ENCODE data around the gene DRAM1. TPM values are rescaled to one million over a fixed set of nuclear protein-coding genes. Genes with fewer than 3 reads are reported as not detected.

The DRAM1 gene
- total RNA-seq, 4 donors from 2014 or later = 1.4 to 15.0 (median 6.0) TPM

DNA sequence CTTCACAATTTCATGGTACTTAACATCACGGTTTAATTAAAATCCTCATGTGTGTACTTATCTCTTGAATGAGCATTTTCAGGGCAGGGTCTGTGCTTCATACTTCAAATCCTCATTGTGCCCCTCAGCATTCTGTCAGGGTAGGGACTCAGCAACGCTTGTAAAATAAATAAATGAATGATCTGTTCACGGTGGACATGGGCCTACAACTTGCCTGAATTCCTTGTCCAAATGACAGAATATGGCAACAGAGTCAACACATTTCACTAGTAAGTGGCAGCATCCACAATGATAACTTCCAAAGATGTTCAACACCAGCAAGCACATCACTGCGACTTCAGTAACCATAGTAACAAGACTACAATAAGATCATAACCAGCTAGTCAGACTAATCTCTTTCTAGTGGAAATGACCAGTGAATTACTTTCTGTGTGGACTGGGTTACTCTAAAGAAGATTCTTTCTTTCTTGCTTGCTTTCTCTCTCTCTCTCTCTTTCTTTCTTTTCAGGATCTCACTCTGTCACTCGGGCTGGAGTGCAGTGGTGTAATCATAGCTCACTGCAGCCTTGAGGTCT is 32.2 kb upstream of the DRAM1 start:
- Histone ChIP-seq H3K27me3 (no peaks in the 10 kb centered on the region), H3K4me1 (no peaks in the 10 kb centered on the region), H3K27ac (no peak overlapping the region), H3K4me3 (no peak overlapping the region), H3K9me3 (no peaks in the 10 kb centered on the region), H3K36me3 (no peaks in the 10 kb centered on the region)
- 65 to 76% methylated on average over 5 of the region's 5 CpGs for WGBS, 2 donors
- TF ChIP-seq POLR2A (IDR thresholded peaks at IDR 0.05) = no peak
- TF ChIP-seq, protein P1, sequence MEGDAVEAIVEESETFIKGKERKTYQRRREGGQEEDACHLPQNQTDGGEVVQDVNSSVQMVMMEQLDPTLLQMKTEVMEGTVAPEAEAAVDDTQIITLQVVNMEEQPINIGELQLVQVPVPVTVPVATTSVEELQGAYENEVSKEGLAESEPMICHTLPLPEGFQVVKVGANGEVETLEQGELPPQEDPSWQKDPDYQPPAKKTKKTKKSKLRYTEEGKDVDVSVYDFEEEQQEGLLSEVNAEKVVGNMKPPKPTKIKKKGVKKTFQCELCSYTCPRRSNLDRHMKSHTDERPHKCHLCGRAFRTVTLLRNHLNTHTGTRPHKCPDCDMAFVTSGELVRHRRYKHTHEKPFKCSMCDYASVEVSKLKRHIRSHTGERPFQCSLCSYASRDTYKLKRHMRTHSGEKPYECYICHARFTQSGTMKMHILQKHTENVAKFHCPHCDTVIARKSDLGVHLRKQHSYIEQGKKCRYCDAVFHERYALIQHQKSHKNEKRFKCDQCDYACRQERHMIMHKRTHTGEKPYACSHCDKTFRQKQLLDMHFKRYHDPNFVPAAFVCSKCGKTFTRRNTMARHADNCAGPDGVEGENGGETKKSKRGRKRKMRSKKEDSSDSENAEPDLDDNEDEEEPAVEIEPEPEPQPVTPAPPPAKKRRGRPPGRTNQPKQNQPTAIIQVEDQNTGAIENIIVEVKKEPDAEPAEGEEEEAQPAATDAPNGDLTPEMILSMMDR (IDR thresholded peaks at IDR 0.05) = no peak
- intact Hi-C loops (cut with DNase I) = no loop called here
- DNase-seq = no peak

DNA sequence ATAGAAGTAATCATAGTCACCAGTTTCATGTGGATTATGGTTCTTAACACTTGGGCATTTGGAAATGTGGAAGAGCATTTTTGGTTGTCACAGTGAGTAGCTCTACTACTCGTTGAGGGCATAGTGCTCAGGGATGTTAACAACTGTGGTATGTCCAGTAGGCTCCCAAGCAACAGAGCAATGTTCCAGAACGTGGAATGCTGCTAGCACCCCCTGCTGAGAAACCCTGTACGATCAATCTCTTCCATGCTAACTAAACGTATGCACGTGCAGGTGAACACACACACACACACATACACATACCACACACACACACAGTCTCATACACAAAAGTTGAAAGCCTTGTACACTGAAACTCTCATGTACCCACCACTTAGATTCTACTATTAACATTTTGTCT is 30.1 kb upstream of the DRAM1 start:
- Histone ChIP-seq H3K27ac (no peak overlapping the region), H3K36me3 (no peaks in the 10 kb centered on the region), H3K27me3 (no peaks in the 10 kb centered on the region), H3K4me1 (no peaks in the 10 kb centered on the region), H3K9me3 (no peaks in the 10 kb centered on the region), H3K4me3 (no peak overlapping the region)
- TF ChIP-seq POLR2A (IDR thresholded peaks at IDR 0.05) = no peak
- TF ChIP-seq, protein P1 (IDR thresholded peaks at IDR 0.05) = no peak
- intact Hi-C loops (cut with DNase I) = no loop called here
- no peak for DNase-seq
- WGBS, 2 donors = 71 to 80% methylated on average over 5 of the region's 5 CpGs

DNA sequence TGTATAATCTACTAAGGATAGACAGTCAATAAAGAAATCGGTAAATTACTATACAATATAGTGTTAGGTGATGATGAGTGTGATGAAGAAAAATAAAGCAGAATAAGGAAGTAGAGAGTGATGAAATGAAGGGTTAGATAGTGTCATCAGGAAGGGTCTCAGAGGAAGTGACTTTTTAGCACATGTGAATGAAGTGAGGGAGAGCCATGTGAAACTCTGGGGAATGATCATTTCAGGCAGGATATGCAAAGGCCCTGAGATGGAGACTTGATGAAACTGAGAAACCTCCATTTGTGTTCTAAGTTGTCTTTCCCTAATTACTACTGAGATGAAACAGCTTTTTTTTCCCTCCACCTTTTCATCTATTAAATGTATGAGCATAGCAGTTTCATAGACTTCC is 27.2 kb upstream of the DRAM1 start:
- no peaks in the 10 kb centered on the region for H3K27me3 ChIP-seq
- no peak overlapping the region for H3K27ac ChIP-seq
- H3K9me3 ChIP-seq = no peaks in the 10 kb centered on the region
- intact Hi-C loops (cut with DNase I) = no loop called here
- no peak overlapping the region for H3K4me3 ChIP-seq
- no peaks in the 10 kb centered on the region for H3K36me3 ChIP-seq
- no peak for DNase-seq
- TF ChIP-seq, protein P1 (IDR thresholded peaks at IDR 0.05) = no peak
- no peak for TF ChIP-seq POLR2A (IDR thresholded peaks at IDR 0.05)
- WGBS, 2 donors = 93 to 95% methylated on average over 1 of the region's 1 CpG
- H3K4me1 ChIP-seq = peaks cover 0 to 6% (median 2%) of the 10 kb centered on the region in 3 donors

DNA sequence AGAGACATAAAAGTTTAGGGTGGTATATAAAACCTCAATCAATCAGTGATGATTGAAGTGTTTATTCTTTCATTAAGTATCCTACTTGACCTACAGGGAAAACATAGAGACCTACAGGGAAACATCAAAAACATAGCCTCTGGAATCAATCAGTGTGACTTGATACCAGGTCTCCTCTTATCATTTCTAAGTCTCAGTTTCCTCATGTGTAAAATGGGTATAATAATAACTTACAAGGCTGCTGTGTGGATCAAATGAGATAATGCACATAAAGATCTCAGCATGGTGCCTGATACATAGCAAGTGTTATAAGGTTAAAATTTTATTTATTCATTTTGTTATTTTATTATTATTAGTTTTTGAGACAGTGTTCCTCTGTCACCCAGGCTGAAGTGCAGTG is 24.4 kb upstream of the DRAM1 start:
- H3K27me3 ChIP-seq = no peaks in the 10 kb centered on the region
- H3K4me1 ChIP-seq = peaks cover 4 to 20% (median 4%) of the 10 kb centered on the region in 3 donors
- DNase-seq = no peak
- no peak overlapping the region for H3K27ac ChIP-seq
- intact Hi-C loops (cut with DNase I) = no loop called here
- H3K4me3 ChIP-seq = no peak overlapping the region
- no peaks in the 10 kb centered on the region for H3K9me3 ChIP-seq
- no peak for TF ChIP-seq POLR2A (IDR thresholded peaks at IDR 0.05)
- TF ChIP-seq, protein P1 (IDR thresholded peaks at IDR 0.05) = no peak
- H3K36me3 ChIP-seq = no peaks in the 10 kb centered on the region

DNA sequence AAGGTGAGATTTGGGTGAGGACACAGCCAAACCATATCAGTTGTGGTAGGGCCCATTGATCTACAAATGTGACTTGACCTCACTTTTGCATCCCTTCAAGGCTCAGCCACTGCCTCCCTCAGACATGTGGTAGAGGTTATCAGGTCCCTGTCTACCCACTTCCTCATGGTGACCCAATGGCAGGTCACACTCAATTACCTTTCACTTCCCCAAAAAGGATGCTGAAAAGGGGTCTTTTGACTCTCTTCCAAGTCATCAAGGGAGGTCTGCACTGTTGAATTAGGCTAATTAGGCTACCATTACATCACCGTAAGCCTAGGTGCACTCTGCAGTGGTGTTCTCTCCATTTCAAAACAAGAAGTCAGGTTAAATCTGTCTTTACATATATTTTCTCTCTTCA is 22.6 kb upstream of the DRAM1 start:
- intact Hi-C loops (cut with DNase I) = no loop called here
- no peak for DNase-seq
- no peak overlapping the region for H3K27ac ChIP-seq
- no peak overlapping the region for H3K4me3 ChIP-seq
- TF ChIP-seq, protein P1 (IDR thresholded peaks at IDR 0.05) = no peak
- TF ChIP-seq POLR2A (IDR thresholded peaks at IDR 0.05) = no peak
- no peaks in the 10 kb centered on the region for H3K27me3 ChIP-seq
- no peaks in the 10 kb centered on the region for H3K9me3 ChIP-seq
- no peaks in the 10 kb centered on the region for H3K36me3 ChIP-seq
- WGBS, 2 donors = 82 to 83% methylated on average over 1 of the region's 1 CpG
- H3K4me1 ChIP-seq = peaks cover 4 to 25% (median 4%) of the 10 kb centered on the region in 3 donors
